Caco-2 (cell line): ENCODE data around the gene CCIN. TPM values are rescaled to one million over a fixed set of nuclear protein-coding genes. Genes with fewer than 3 reads are reported as not detected.

Experiments used
- BruUV-seq: library from RNA; stranded (reverse); fragments of 400-500 nt; replicated peaks from 2 replicates; lab custom pipeline; 2021; lab: Mats Ljungman, UMichigan
- CTCF ChIA-PET: fragments of 300-600 bp; sonication (Branson Sonifier 250); formaldehyde crosslinking; loops from one replicate; lab custom pipeline; 2022; ENCODE audit warnings: antibody characterized with exemption; lab: Charles Lee
- POLR2A ChIA-PET: fragments of 300-600 bp; sonication (Branson Sonifier 250); formaldehyde crosslinking; loops from one replicate; lab custom pipeline; 2022; ENCODE audit warnings: antibody characterized with exemption; lab: Charles Lee
- DNase-seq, 2 experiments: peaks; one replicate each; pipeline versions ENCODE4 v3.0.0 to v3.0.0-alpha.2; 2020 to 2022
- H3K27me3 ChIP-seq: replicated peaks from 2 replicates; pipeline ENCODE4 v1.6.0; 2011; ENCODE audit warnings: low read length; ENCODE audit not compliant: control insufficient read depth, insufficient read depth
- H3K36me3 ChIP-seq: 2 replicates; pipeline ENCODE4 v1.5.1; 2011; ENCODE audit warnings: low read length; ENCODE audit not compliant: control insufficient read depth, insufficient read depth
- H3K4me1 ChIP-seq: fragments of 250-450 bp; sonication (Bioruptor Pico); 2 replicates; pipeline ENCODE4 v1.5.1; 2020; ENCODE audit warnings: mild to moderate bottlenecking
- H3K4me3 ChIP-seq: 2 replicates; pipeline ENCODE4 v1.5.1; 2011; ENCODE audit warnings: low read depth, mild to moderate bottlenecking, control low read depth, low read length
- H3K9me3 ChIP-seq: fragments of 250-450 bp; sonication (Bioruptor Pico); 2 replicates; pipeline ENCODE4 v1.5.1; 2020; ENCODE audit warnings: mild to moderate bottlenecking, moderate library complexity
- H3K27ac Mint-ChIP-seq: one replicate; pipeline ENCODE4 v1.8.0; 2022; ENCODE audit warnings: mixed read lengths; ENCODE audit not compliant: unreplicated experiment
- H3K27me3 Mint-ChIP-seq: one replicate; pipeline ENCODE4 v1.8.0; 2022; ENCODE audit warnings: mixed read lengths; ENCODE audit not compliant: insufficient read depth, unreplicated experiment
- H3K36me3 Mint-ChIP-seq: one replicate; pipeline ENCODE4 v1.8.0; 2022; ENCODE audit warnings: mild to moderate bottlenecking, mixed read lengths; ENCODE audit not compliant: insufficient read depth, unreplicated experiment
- H3K4me1 Mint-ChIP-seq: one replicate; pipeline ENCODE4 v1.8.0; 2022; ENCODE audit warnings: low read depth, mixed read lengths; ENCODE audit not compliant: unreplicated experiment
- H3K4me3 Mint-ChIP-seq: one replicate; pipeline ENCODE4 v1.8.0; 2022; ENCODE audit warnings: mild to moderate bottlenecking, moderate library complexity, mixed read lengths; ENCODE audit not compliant: unreplicated experiment
- H3K9me3 Mint-ChIP-seq: one replicate; pipeline ENCODE4 v1.8.0; 2022; ENCODE audit warnings: mixed read lengths; ENCODE audit not compliant: unreplicated experiment
- CTCF ChIP-seq, 2 experiments: fragments of 200-600 bp in 1 of 2; IDR thresholded peaks; 1 replicate in 1 of 2; 2 replicates in 1 of 2; pipeline versions ENCODE4 v1.5.1 to v1.8.0; 2011 to 2022; ENCODE audit warnings: antibody characterized with exemption in 1 of 2, control low read depth in 1 of 2, inconsistent platforms in 1 of 2, low read depth in 1 of 2, low read length in 1 of 2, mild to moderate bottlenecking in 1 of 2, moderate library complexity in 1 of 2; ENCODE audit not compliant: insufficient read depth in 1 of 2, severe bottlenecking in 1 of 2, unreplicated experiment in 1 of 2
- intact Hi-C: fragments of 100-400 bp; cut with micrococcal nuclease; formaldehyde crosslinking; loops from one replicate; pipeline ENCODE4 v1.10.0; 2022; ENCODE audit not compliant: unreplicated experiment
- total RNA-seq: library from RNA; stranded (reverse); gene quantifications from 2 replicates; pipeline ENCODE4 v1.2.3, GENCODE V29; 2022

CCIN gene
- total RNA-seq, 1 experiment from 2014 or later = not detected

- CTCF ChIA-PET = no interaction called here
- Mint-ChIP-seq H3K36me3 (peaks cover 57% of the 10 kb centered on the region), H3K4me1 (peaks cover 4% of the 10 kb centered on the region), H3K27me3 (no peaks in the 10 kb centered on the region), H3K4me3 (no peak overlapping the region), H3K9me3 (no peaks in the 10 kb centered on the region), H3K27ac (no peak overlapping the region)
- H3K36me3 ChIP-seq = no peaks in the 10 kb centered on the region; the same call in none of the 2 replicates
- DNase-seq = no peak
- POLR2A ChIA-PET = interaction anchor here (0.6 kb wide), 1 partner anchor 38 kb away, joined by 11 read pairs; no protein-coding TSS in a partner anchor
- no TSS peak for BruUV-seq
- TF ChIP-seq CTCF (IDR thresholded peaks at IDR 0.05; ENCODE audit: insufficient read depth in 1 of 2, low read depth in 1 of 2, low read length in 1 of 2, severe bottlenecking in 1 of 2, unreplicated experiment in 1 of 2) = no peak
- intact Hi-C loops = no loop called here
- no peaks in the 10 kb centered on the region; the same call in 1 of the 2 replicates for H3K9me3 ChIP-seq
- no peaks in the 10 kb centered on the region for H3K27me3 ChIP-seq
- H3K4me3 ChIP-seq = no peak overlapping the region
- H3K4me1 ChIP-seq = no peaks in the 10 kb centered on the region
These were observed 48.2 kb downstream of the CCIN start for GRCh38 chr9:36217256-36217968.

DNA sequence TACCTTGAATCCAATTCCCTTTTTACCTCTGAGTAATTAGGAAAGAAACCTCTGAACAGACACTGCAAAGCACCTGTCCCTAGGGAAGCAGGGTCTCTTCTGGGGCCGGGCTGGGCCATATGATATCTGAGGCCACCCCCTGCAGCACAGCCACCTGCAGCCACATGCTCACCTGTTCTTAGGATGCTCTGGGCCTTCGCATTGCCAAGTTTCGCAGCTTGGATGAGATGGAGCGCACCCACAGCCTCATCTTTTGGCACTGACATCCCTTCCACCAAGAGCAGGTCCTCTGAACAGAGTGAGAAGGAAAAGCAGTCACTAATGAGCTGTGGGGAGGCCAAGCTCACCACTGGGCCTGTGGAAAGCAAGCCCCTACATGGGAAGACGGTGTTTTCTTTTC, 48.8 kb downstream of the CCIN start:
- Mint-ChIP-seq H3K27ac (no peak overlapping the region), H3K9me3 (no peaks in the 10 kb centered on the region), H3K4me3 (no peak overlapping the region), H3K4me1 (peaks cover 4% of the 10 kb centered on the region), H3K27me3 (no peaks in the 10 kb centered on the region), H3K36me3 (peaks cover 62% of the 10 kb centered on the region)
- Histone ChIP-seq H3K27me3 (no peaks in the 10 kb centered on the region), H3K9me3 (peaks cover 6% of the 10 kb centered on the region), H3K4me3 (no peak overlapping the region), H3K4me1 (no peaks in the 10 kb centered on the region), H3K36me3 (no peaks in the 10 kb centered on the region; the same call in none of the 2 replicates)
- intact Hi-C loops = no loop called here
- no TSS peak for BruUV-seq
- POLR2A ChIA-PET = interaction anchor here (0.6 kb wide), 1 partner anchor 38 kb away, joined by 11 read pairs; no protein-coding TSS in a partner anchor
- TF ChIP-seq CTCF (IDR thresholded peaks at IDR 0.05; ENCODE audit: insufficient read depth in 1 of 2, low read depth in 1 of 2, low read length in 1 of 2, severe bottlenecking in 1 of 2, unreplicated experiment in 1 of 2) = no peak
- no peak for DNase-seq
- CTCF ChIA-PET = no interaction called here

GRCh38 chr9:36218411-36218901, 49.3 kb downstream of the CCIN start:
- Mint-ChIP-seq H3K4me1 (peaks cover 4% of the 10 kb centered on the region), H3K27me3 (no peaks in the 10 kb centered on the region), H3K9me3 (no peaks in the 10 kb centered on the region), H3K36me3 (peaks cover 62% of the 10 kb centered on the region), H3K4me3 (no peak overlapping the region), H3K27ac (no peak overlapping the region)
- Histone ChIP-seq H3K4me3 (no peak overlapping the region), H3K27me3 (no peaks in the 10 kb centered on the region), H3K36me3 (no peaks in the 10 kb centered on the region; the same call in none of the 2 replicates), H3K4me1 (no peaks in the 10 kb centered on the region), H3K9me3 (peaks cover 6% of the 10 kb centered on the region)
- intact Hi-C loops = no loop called here
- no peak for TF ChIP-seq CTCF (IDR thresholded peaks at IDR 0.05; ENCODE audit: insufficient read depth in 1 of 2, low read depth in 1 of 2, low read length in 1 of 2, severe bottlenecking in 1 of 2, unreplicated experiment in 1 of 2)
- BruUV-seq = no TSS peak
- POLR2A ChIA-PET = interaction anchor here (0.6 kb wide), 1 partner anchor 37 kb away, joined by 11 read pairs; no protein-coding TSS in a partner anchor
- no peak for DNase-seq
- CTCF ChIA-PET = interaction anchor here (0.5 kb wide), 1 partner anchor 10 kb away, joined by 4 read pairs; no protein-coding TSS in a partner anchor

Other genes with a start within 250 kb of the CCIN start
- gene OR2S2, start 211.2 kb upstream of the CCIN start, total RNA-seq = not detected in 2 replicates
- gene RECK, start 132.5 kb upstream of the CCIN start, total RNA-seq = 1.1 and 1.8 TPM in 2 replicates
- gene GLIPR2, start 32.7 kb upstream of the CCIN start, total RNA-seq = 1.6 and 1.9 TPM in 2 replicates
- 256 and 269 TPM in 2 replicates for gene CLTA, start 21.5 kb downstream of the CCIN start, total RNA-seq
- gene GNE, start 89.1 kb downstream of the CCIN start, total RNA-seq = 15.2 and 18.7 TPM in 2 replicates
- 41.0 and 43.3 TPM in 2 replicates for gene RNF38, start 230.9 kb downstream of the CCIN start, total RNA-seq